ENCODE data around the gene CETN1.

CETN1 gene

DNA sequence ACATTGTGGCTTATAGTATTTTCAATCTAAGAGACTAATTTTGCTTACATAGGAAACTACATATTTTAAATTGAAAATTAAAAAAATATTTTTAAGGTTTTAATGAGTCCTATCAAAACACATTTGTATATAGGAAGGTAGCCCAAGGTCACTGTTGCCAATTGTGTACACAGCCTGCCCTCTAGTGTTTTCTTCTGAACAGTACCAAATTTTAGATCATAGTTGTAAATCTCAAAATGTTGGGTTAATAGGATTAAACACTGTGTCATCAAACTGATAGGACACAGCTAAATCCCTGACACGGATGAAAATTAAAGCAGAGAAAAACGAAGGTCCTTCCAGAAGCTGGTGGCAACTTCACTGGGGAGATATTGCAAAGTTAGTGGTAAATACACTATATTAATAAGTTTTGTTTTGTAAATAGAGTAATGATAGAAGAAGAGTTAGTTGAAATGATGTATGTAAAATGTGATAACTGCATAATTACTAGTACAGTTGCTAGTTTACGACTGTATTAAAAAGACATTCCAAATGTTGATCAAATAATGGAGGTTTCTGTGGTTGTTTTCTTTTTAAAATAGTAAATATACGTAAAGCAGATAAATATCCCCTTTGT, 36.3 kb downstream of the CETN1 start (continued):
- TF ChIP-seq EGR2 (tag by site-specific recombination; IDR thresholded peaks at IDR 0.05; ENCODE audit: low read depth) (no peak), ZNF670 (tag by site-specific recombination; IDR thresholded peaks at IDR 0.05; ENCODE audit: low read depth) (no peak), ZNF654 (tag by site-specific recombination; IDR thresholded peaks at IDR 0.05; ENCODE audit: low read depth) (peak; percentile 84)
- TF ChIP-seq, protein P1, sequence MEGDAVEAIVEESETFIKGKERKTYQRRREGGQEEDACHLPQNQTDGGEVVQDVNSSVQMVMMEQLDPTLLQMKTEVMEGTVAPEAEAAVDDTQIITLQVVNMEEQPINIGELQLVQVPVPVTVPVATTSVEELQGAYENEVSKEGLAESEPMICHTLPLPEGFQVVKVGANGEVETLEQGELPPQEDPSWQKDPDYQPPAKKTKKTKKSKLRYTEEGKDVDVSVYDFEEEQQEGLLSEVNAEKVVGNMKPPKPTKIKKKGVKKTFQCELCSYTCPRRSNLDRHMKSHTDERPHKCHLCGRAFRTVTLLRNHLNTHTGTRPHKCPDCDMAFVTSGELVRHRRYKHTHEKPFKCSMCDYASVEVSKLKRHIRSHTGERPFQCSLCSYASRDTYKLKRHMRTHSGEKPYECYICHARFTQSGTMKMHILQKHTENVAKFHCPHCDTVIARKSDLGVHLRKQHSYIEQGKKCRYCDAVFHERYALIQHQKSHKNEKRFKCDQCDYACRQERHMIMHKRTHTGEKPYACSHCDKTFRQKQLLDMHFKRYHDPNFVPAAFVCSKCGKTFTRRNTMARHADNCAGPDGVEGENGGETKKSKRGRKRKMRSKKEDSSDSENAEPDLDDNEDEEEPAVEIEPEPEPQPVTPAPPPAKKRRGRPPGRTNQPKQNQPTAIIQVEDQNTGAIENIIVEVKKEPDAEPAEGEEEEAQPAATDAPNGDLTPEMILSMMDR (tag by site-specific recombination; IDR thresholded peaks at IDR 0.05), result peak; percentile 37; the same call in 1 of the 2 replicates
- TF ChIP-seq, protein P2, sequence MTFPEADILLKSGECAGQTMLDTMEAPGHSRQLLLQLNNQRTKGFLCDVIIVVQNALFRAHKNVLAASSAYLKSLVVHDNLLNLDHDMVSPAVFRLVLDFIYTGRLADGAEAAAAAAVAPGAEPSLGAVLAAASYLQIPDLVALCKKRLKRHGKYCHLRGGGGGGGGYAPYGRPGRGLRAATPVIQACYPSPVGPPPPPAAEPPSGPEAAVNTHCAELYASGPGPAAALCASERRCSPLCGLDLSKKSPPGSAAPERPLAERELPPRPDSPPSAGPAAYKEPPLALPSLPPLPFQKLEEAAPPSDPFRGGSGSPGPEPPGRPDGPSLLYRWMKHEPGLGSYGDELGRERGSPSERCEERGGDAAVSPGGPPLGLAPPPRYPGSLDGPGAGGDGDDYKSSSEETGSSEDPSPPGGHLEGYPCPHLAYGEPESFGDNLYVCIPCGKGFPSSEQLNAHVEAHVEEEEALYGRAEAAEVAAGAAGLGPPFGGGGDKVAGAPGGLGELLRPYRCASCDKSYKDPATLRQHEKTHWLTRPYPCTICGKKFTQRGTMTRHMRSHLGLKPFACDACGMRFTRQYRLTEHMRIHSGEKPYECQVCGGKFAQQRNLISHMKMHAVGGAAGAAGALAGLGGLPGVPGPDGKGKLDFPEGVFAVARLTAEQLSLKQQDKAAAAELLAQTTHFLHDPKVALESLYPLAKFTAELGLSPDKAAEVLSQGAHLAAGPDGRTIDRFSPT (tag by site-specific recombination; IDR thresholded peaks at IDR 0.05), result no peak

DNA sequence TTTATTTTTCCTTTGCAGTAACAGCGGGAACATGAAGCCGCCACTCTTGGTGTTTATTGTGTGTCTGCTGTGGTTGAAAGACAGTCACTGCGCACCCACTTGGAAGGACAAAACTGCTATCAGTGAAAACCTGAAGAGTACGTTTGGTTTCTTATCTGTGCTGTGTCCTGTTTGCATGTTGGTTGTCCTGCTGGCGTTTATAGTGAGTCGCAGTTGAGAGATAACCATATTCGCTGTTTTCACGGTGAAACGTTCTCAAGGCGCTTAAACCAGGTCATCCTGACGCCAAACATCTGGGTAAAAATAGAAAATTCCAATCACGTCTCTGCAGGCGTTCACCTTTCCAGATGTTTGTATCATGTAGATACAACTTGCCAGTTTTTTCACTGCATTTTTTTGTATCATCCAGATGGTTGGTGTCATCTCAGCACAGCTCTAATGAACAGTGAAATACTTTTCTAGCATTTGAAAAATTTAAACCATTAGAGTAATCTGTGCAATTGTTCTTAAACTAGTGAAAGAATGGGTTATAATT, 37.9 kb downstream of the CETN1 start:
- ChIA-PET POLR2A (interaction anchor here (1.4 kb wide), 1 partner anchor 40 kb away, joined by 3 read pairs; no protein-coding TSS in a partner anchor), CTCF (interaction anchor here (0.6 to 2.6 kb wide), 10 partner anchors 13 to 331 kb away, joined by 3 to 21 read pairs (median 3); no protein-coding TSS in a partner anchor)
- Histone ChIP-seq H3K4me1 (ENCODE audit: control insufficient read depth, insufficient read depth, low read length) (no peaks in the 10 kb centered on the region), H3K9me3 (ENCODE audit: control insufficient read depth, insufficient read depth, low read depth, low read length) (no peaks in the 10 kb centered on the region), H3K27ac (ENCODE audit: extremely low read depth, low read depth, low read length) (no peak overlapping the region), H3K4me3 (ENCODE audit: low read depth, low read length) (no peak overlapping the region), H3K36me3 (ENCODE audit: control insufficient read depth in 2 of 2, insufficient read depth in 1 of 2, low read length in 2 of 2) (no peaks in the 10 kb centered on the region)
- TF ChIP-seq ZNF791 (tag by site-specific recombination; IDR thresholded peaks at IDR 0.05) (no peak), ZNF23 (tag by site-specific recombination; IDR thresholded peaks at IDR 0.05; ENCODE audit: borderline replicate concordance) (no peak), ZNF416 (tag by site-specific recombination; IDR thresholded peaks at IDR 0.05) (no peak), ZNF350 (tag by site-specific recombination; IDR thresholded peaks at IDR 0.05) (no peak), SETDB1 (IDR thresholded peaks at IDR 0.05; ENCODE audit: insufficient read length, low read length) (no peak), KLF9 (tag by site-specific recombination; IDR thresholded peaks at IDR 0.05; ENCODE audit: low read depth) (no peak), RBAK (tag by site-specific recombination; IDR thresholded peaks at IDR 0.05) (no peak), ZNF76 (tag by site-specific recombination; IDR thresholded peaks at IDR 0.05; ENCODE audit: borderline replicate concordance, low read depth) (no peak), ZNF433 (tag by site-specific recombination; IDR thresholded peaks at IDR 0.05; ENCODE audit: low read depth) (no peak), HOXA7 (CRISPR knock-in tag; IDR thresholded peaks at IDR 0.05; ENCODE audit: borderline replicate concordance) (no peak), HOXD13 (CRISPR knock-in tag; IDR thresholded peaks at IDR 0.05; ENCODE audit: borderline replicate concordance) (no peak), IKZF3 (tag by site-specific recombination; IDR thresholded peaks at IDR 0.05) (no peak), BCL11B (tag by site-specific recombination; IDR thresholded peaks at IDR 0.05; ENCODE audit: low read depth) (no peak), ZNF311 (tag by site-specific recombination; IDR thresholded peaks at IDR 0.05; ENCODE audit: borderline replicate concordance) (no peak), ZNF792 (tag by site-specific recombination; IDR thresholded peaks at IDR 0.05) (no peak)
- TF ChIP-seq, protein P3, sequence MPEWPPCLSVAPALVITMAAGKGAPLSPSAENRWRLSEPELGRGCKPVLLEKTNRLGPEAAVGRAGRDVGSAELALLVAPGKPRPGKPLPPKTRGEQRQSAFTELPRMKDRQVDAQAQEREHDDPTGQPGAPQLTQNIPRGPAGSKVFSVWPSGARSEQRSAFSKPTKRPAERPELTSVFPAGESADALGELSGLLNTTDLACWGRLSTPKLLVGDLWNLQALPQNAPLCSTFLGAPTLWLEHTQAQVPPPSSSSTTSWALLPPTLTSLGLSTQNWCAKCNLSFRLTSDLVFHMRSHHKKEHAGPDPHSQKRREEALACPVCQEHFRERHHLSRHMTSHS (tag by site-specific recombination; IDR thresholded peaks at IDR 0.05), result no peak
- TF ChIP-seq, protein P4, sequence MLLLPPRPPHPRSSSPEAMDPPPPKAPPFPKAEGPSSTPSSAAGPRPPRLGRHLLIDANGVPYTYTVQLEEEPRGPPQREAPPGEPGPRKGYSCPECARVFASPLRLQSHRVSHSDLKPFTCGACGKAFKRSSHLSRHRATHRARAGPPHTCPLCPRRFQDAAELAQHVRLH (tag by site-specific recombination; IDR thresholded peaks at IDR 0.05), result no peak
- TF ChIP-seq, protein P5, sequence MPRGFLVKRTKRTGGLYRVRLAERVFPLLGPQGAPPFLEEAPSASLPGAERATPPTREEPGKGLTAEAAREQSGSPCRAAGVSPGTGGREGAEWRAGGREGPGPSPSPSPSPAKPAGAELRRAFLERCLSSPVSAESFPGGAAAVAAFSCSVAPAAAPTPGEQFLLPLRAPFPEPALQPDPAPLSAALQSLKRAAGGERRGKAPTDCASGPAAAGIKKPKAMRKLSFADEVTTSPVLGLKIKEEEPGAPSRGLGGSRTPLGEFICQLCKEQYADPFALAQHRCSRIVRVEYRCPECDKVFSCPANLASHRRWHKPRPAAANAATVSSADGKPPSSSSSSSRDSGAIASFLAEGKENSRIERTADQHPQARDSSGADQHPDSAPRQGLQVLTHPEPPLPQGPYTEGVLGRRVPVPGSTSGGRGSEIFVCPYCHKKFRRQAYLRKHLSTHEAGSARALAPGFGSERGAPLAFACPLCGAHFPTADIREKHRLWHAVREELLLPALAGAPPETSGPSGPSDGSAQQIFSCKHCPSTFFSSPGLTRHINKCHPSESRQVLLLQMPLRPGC (tag by site-specific recombination; IDR thresholded peaks at IDR 0.05), result no peak
